Caco-2 (cell line): ENCODE data around the gene FHL1. TPM values are rescaled to one million over a fixed set of nuclear protein-coding genes. Genes with fewer than 3 reads are reported as not detected.

Experiments
- BruUV-seq: library from RNA; stranded (reverse); fragments of 400-500 nt; replicated peaks from 2 replicates; lab custom pipeline; 2021; lab: Mats Ljungman, UMichigan
- CTCF ChIA-PET: fragments of 300-600 bp; sonication (Branson Sonifier 250); formaldehyde crosslinking; loops from one replicate; lab custom pipeline; 2022; ENCODE audit warnings: antibody characterized with exemption; lab: Charles Lee
- POLR2A ChIA-PET: fragments of 300-600 bp; sonication (Branson Sonifier 250); formaldehyde crosslinking; loops from one replicate; lab custom pipeline; 2022; ENCODE audit warnings: antibody characterized with exemption; lab: Charles Lee
- DNase-seq, 2 experiments: peaks; one replicate each; pipeline versions ENCODE4 v3.0.0 to v3.0.0-alpha.2; 2020 to 2022
- H3K27me3 ChIP-seq: replicated peaks from 2 replicates; pipeline ENCODE4 v1.6.0; 2011; ENCODE audit warnings: low read length; ENCODE audit not compliant: control insufficient read depth, insufficient read depth
- H3K36me3 ChIP-seq: 2 replicates; pipeline ENCODE4 v1.5.1; 2011; ENCODE audit warnings: low read length; ENCODE audit not compliant: control insufficient read depth, insufficient read depth
- H3K4me1 ChIP-seq: fragments of 250-450 bp; sonication (Bioruptor Pico); 2 replicates; pipeline ENCODE4 v1.5.1; 2020; ENCODE audit warnings: mild to moderate bottlenecking
- H3K4me3 ChIP-seq: 2 replicates; pipeline ENCODE4 v1.5.1; 2011; ENCODE audit warnings: low read depth, mild to moderate bottlenecking, control low read depth, low read length
- H3K9me3 ChIP-seq: fragments of 250-450 bp; sonication (Bioruptor Pico); 2 replicates; pipeline ENCODE4 v1.5.1; 2020; ENCODE audit warnings: mild to moderate bottlenecking, moderate library complexity
- H3K27ac Mint-ChIP-seq: one replicate; pipeline ENCODE4 v1.8.0; 2022; ENCODE audit warnings: mixed read lengths; ENCODE audit not compliant: unreplicated experiment
- H3K27me3 Mint-ChIP-seq: one replicate; pipeline ENCODE4 v1.8.0; 2022; ENCODE audit warnings: mixed read lengths; ENCODE audit not compliant: insufficient read depth, unreplicated experiment
- H3K36me3 Mint-ChIP-seq: one replicate; pipeline ENCODE4 v1.8.0; 2022; ENCODE audit warnings: mild to moderate bottlenecking, mixed read lengths; ENCODE audit not compliant: insufficient read depth, unreplicated experiment
- H3K4me1 Mint-ChIP-seq: one replicate; pipeline ENCODE4 v1.8.0; 2022; ENCODE audit warnings: low read depth, mixed read lengths; ENCODE audit not compliant: unreplicated experiment
- H3K4me3 Mint-ChIP-seq: one replicate; pipeline ENCODE4 v1.8.0; 2022; ENCODE audit warnings: mild to moderate bottlenecking, moderate library complexity, mixed read lengths; ENCODE audit not compliant: unreplicated experiment
- H3K9me3 Mint-ChIP-seq: one replicate; pipeline ENCODE4 v1.8.0; 2022; ENCODE audit warnings: mixed read lengths; ENCODE audit not compliant: unreplicated experiment
- CTCF ChIP-seq, 2 experiments: fragments of 200-600 bp in 1 of 2; IDR thresholded peaks; 1 replicate in 1 of 2; 2 replicates in 1 of 2; pipeline versions ENCODE4 v1.5.1 to v1.8.0; 2011 to 2022; ENCODE audit warnings: antibody characterized with exemption in 1 of 2, control low read depth in 1 of 2, inconsistent platforms in 1 of 2, low read depth in 1 of 2, low read length in 1 of 2, mild to moderate bottlenecking in 1 of 2, moderate library complexity in 1 of 2; ENCODE audit not compliant: insufficient read depth in 1 of 2, severe bottlenecking in 1 of 2, unreplicated experiment in 1 of 2
- intact Hi-C: fragments of 100-400 bp; cut with micrococcal nuclease; formaldehyde crosslinking; loops from one replicate; pipeline ENCODE4 v1.10.0; 2022; ENCODE audit not compliant: unreplicated experiment
- total RNA-seq: library from RNA; stranded (reverse); gene quantifications from 2 replicates; pipeline ENCODE4 v1.2.3, GENCODE V29; 2022

The FHL1 gene
- total RNA-seq, 1 experiment from 2014 or later: 0.16 TPM

GRCh38 chrX:136256026-136256425, 108.7 kb downstream of the FHL1 start:
- no peaks in the 10 kb centered on the region for H3K27me3 ChIP-seq
- Mint-ChIP-seq H3K4me1 (no peaks in the 10 kb centered on the region), H3K27me3 (peaks cover 3% of the 10 kb centered on the region), H3K4me3 (no peak overlapping the region), H3K36me3 (no peaks in the 10 kb centered on the region), H3K9me3 (no peaks in the 10 kb centered on the region), H3K27ac (no peak overlapping the region)
- H3K4me1 ChIP-seq: no peaks in the 10 kb centered on the region
- no peak for TF ChIP-seq CTCF (IDR thresholded peaks at IDR 0.05; ENCODE audit: insufficient read depth in 1 of 2, low read depth in 1 of 2, low read length in 1 of 2, severe bottlenecking in 1 of 2, unreplicated experiment in 1 of 2)
- H3K9me3 ChIP-seq: no peaks in the 10 kb centered on the region
- CTCF ChIA-PET: no interaction called here
- DNase-seq: no peak
- POLR2A ChIA-PET: no interaction called here
- H3K36me3 ChIP-seq: no peaks in the 10 kb centered on the region
- intact Hi-C loops: no loop called here
- no TSS peak for BruUV-seq
- no peak overlapping the region for H3K4me3 ChIP-seq

GRCh38 chrX:136258951-136259350, 111.6 kb downstream of the FHL1 start:
- CTCF ChIA-PET: no interaction called here
- no peak for TF ChIP-seq CTCF (IDR thresholded peaks at IDR 0.05; ENCODE audit: insufficient read depth in 1 of 2, low read depth in 1 of 2, low read length in 1 of 2, severe bottlenecking in 1 of 2, unreplicated experiment in 1 of 2)
- H3K9me3 Mint-ChIP-seq: no peaks in the 10 kb centered on the region
- POLR2A ChIA-PET: no interaction called here
- no peak overlapping the region for H3K27ac Mint-ChIP-seq
- H3K27me3 Mint-ChIP-seq: peaks cover 3% of the 10 kb centered on the region
- Histone ChIP-seq H3K4me1 (no peaks in the 10 kb centered on the region), H3K4me3 (no peak overlapping the region), H3K9me3 (no peaks in the 10 kb centered on the region), H3K36me3 (no peaks in the 10 kb centered on the region), H3K27me3 (no peaks in the 10 kb centered on the region)
- DNase-seq: no peak
- intact Hi-C loops: no loop called here
- no peaks in the 10 kb centered on the region for H3K36me3 Mint-ChIP-seq
- no peaks in the 10 kb centered on the region for H3K4me1 Mint-ChIP-seq
- no peak overlapping the region for H3K4me3 Mint-ChIP-seq
- no TSS peak for BruUV-seq

GRCh38 chrX:136259543-136259942, 112.2 kb downstream of the FHL1 start:
- H3K27ac Mint-ChIP-seq: no peak overlapping the region
- Histone ChIP-seq H3K4me3 (no peak overlapping the region), H3K4me1 (no peaks in the 10 kb centered on the region), H3K27me3 (no peaks in the 10 kb centered on the region), H3K36me3 (no peaks in the 10 kb centered on the region), H3K9me3 (no peaks in the 10 kb centered on the region)
- H3K36me3 Mint-ChIP-seq: no peaks in the 10 kb centered on the region
- BruUV-seq: no TSS peak
- DNase-seq: no peak
- ChIA-PET CTCF (no interaction called here), POLR2A (no interaction called here)
- H3K4me3 Mint-ChIP-seq: no peak overlapping the region
- TF ChIP-seq CTCF (IDR thresholded peaks at IDR 0.05; ENCODE audit: insufficient read depth in 1 of 2, low read depth in 1 of 2, low read length in 1 of 2, severe bottlenecking in 1 of 2, unreplicated experiment in 1 of 2): no peak
- H3K9me3 Mint-ChIP-seq: no peaks in the 10 kb centered on the region
- intact Hi-C loops: no loop called here
- peaks cover 3% of the 10 kb centered on the region for H3K27me3 Mint-ChIP-seq
- H3K4me1 Mint-ChIP-seq: no peaks in the 10 kb centered on the region
